NB4 (cell line): Measurements from ENCODE around the gene RMND5A.
"Not testable (repeated sequence)": the region's sequence is repeated elsewhere in the genome, so short reads cannot be mapped to it uniquely, and the experiment has no call there.

Experiments used
- POLR2A ChIP-seq: IDR thresholded peaks from 2 replicates; pipeline ENCODE4 v1.6.1; 2011; ENCODE audit warnings: mild to moderate bottlenecking; ENCODE audit not compliant: insufficient read length; ENCODE audit errors: extremely low read depth
- TF ChIP-seq, protein P1 (sequence below): IDR thresholded peaks from one replicate; pipeline ENCODE4 v1.5.1; 2012; ENCODE audit warnings: low read depth, low read length

- TF ChIP-seq, protein P1, sequence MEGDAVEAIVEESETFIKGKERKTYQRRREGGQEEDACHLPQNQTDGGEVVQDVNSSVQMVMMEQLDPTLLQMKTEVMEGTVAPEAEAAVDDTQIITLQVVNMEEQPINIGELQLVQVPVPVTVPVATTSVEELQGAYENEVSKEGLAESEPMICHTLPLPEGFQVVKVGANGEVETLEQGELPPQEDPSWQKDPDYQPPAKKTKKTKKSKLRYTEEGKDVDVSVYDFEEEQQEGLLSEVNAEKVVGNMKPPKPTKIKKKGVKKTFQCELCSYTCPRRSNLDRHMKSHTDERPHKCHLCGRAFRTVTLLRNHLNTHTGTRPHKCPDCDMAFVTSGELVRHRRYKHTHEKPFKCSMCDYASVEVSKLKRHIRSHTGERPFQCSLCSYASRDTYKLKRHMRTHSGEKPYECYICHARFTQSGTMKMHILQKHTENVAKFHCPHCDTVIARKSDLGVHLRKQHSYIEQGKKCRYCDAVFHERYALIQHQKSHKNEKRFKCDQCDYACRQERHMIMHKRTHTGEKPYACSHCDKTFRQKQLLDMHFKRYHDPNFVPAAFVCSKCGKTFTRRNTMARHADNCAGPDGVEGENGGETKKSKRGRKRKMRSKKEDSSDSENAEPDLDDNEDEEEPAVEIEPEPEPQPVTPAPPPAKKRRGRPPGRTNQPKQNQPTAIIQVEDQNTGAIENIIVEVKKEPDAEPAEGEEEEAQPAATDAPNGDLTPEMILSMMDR, result not testable (repeated sequence)
- peak; percentile 51 for TF ChIP-seq POLR2A
Measured at GRCh38 chr2:86719637-86720539, at the start of gene RMND5A.
